Type B pancreatic cell (in vitro differentiated cells): Measurements from ENCODE around the gene TMPRSS11A. TPM values are rescaled to one million over a fixed set of nuclear protein-coding genes. Genes with fewer than 3 reads are reported as not detected.

Source experiments
- DNase-seq: peaks from one replicate; pipeline ENCODE4 v3.0.0; 2021; ENCODE audit warnings: mixed read lengths; ENCODE audit not compliant: unreplicated experiment; ENCODE audit errors: extremely low spot score
- H3K27ac Mint-ChIP-seq: 2 replicates; pipeline ENCODE4 v1.8.0; 2021; ENCODE audit warnings: mild to moderate bottlenecking, mixed read lengths
- H3K27me3 Mint-ChIP-seq: 2 replicates; pipeline ENCODE4 v1.8.0; 2021; ENCODE audit warnings: mixed read lengths
- H3K36me3 Mint-ChIP-seq: 2 replicates; pipeline ENCODE4 v1.8.0; 2021; ENCODE audit warnings: mixed read lengths
- H3K4me1 Mint-ChIP-seq: one replicate; pipeline ENCODE4 v1.8.0; 2021; ENCODE audit warnings: mixed read lengths; ENCODE audit not compliant: unreplicated experiment
- H3K4me3 Mint-ChIP-seq: 2 replicates; pipeline ENCODE4 v1.8.0; 2021; ENCODE audit warnings: mild to moderate bottlenecking, mixed read lengths
- H3K9me3 Mint-ChIP-seq: 2 replicates; pipeline ENCODE4 v1.8.0; 2021; ENCODE audit warnings: mixed read lengths
- total RNA-seq: library from RNA; stranded (reverse); gene quantifications from 2 replicates; pipeline ENCODE4 v1.2.1, GENCODE V29; 2021; ENCODE audit warnings: low replicate concordance
- TF ChIP-seq, protein P1 (sequence below): fragments of 200-600 bp; sonication (generic); conservative IDR thresholded peaks from 2 replicates; pipeline ENCODE4 v1.5.0; 2021; ENCODE audit warnings: antibody characterized with exemption, mild to moderate bottlenecking

TMPRSS11A gene
- total RNA-seq, 1 donor from 2014 or later: 0.43 TPM

DNA sequence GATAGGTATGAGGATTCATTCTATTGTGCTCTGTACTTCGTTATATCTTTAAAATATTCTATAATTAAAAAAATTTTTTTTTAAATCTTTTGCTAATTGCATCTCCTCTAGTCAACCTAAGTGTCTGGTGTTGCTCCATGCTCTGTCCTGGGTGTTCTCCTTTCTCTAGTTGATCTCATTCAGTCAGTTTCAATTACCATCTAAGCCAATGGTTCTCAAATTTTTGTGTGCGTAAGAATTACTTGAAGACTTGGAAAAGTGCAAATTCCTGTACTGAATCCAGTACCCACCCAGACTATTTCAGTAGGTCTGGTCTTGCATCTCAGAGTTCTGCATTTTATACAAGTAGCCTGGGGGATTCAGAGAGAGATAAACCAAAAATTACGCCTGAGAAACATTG lies 86.2 kb downstream of the TMPRSS11A start:
- H3K27me3 Mint-ChIP-seq: no peaks in the 10 kb centered on the region
- no peaks in the 10 kb centered on the region for H3K4me1 Mint-ChIP-seq
- TF ChIP-seq, protein P1, sequence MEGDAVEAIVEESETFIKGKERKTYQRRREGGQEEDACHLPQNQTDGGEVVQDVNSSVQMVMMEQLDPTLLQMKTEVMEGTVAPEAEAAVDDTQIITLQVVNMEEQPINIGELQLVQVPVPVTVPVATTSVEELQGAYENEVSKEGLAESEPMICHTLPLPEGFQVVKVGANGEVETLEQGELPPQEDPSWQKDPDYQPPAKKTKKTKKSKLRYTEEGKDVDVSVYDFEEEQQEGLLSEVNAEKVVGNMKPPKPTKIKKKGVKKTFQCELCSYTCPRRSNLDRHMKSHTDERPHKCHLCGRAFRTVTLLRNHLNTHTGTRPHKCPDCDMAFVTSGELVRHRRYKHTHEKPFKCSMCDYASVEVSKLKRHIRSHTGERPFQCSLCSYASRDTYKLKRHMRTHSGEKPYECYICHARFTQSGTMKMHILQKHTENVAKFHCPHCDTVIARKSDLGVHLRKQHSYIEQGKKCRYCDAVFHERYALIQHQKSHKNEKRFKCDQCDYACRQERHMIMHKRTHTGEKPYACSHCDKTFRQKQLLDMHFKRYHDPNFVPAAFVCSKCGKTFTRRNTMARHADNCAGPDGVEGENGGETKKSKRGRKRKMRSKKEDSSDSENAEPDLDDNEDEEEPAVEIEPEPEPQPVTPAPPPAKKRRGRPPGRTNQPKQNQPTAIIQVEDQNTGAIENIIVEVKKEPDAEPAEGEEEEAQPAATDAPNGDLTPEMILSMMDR: no peak
- no peak for DNase-seq
- no peak overlapping the region for H3K27ac Mint-ChIP-seq
- no peaks in the 10 kb centered on the region for H3K9me3 Mint-ChIP-seq
- no peaks in the 10 kb centered on the region for H3K36me3 Mint-ChIP-seq
- no peak overlapping the region for H3K4me3 Mint-ChIP-seq

GRCh38 chr4:67874986-67875385 lies 88.3 kb downstream of the TMPRSS11A start:
- H3K4me3 Mint-ChIP-seq: no peak overlapping the region
- no peaks in the 10 kb centered on the region for H3K36me3 Mint-ChIP-seq
- no peaks in the 10 kb centered on the region for H3K27me3 Mint-ChIP-seq
- TF ChIP-seq, protein P1: no peak
- no peak for DNase-seq
- no peak overlapping the region for H3K27ac Mint-ChIP-seq
- H3K9me3 Mint-ChIP-seq: no peaks in the 10 kb centered on the region
- no peaks in the 10 kb centered on the region for H3K4me1 Mint-ChIP-seq

DNA sequence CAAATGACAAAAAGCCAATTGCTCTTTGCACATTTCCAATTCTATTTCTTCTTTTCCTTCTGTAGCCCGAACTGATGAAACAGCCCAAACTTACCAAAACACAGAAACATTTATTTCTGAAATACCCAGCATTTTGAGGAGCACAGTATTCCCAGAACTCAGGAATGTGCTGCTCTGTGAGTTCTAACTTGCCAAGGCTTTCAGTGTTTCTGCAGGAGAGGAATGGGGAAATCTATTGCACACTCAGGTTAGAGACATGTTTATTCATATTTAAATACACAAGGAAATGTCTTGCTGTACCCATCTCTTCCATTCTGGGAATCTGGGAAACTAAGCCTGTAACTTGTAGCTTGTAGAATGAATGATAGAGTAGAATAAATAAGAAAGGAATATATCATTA lies 90.2 kb downstream of the TMPRSS11A start:
- no peak overlapping the region for H3K4me3 Mint-ChIP-seq
- no peak for DNase-seq
- TF ChIP-seq, protein P1: no peak
- no peaks in the 10 kb centered on the region for H3K4me1 Mint-ChIP-seq
- no peaks in the 10 kb centered on the region for H3K36me3 Mint-ChIP-seq
- no peaks in the 10 kb centered on the region for H3K9me3 Mint-ChIP-seq
- H3K27me3 Mint-ChIP-seq: no peaks in the 10 kb centered on the region
- H3K27ac Mint-ChIP-seq: no peak overlapping the region

- TF ChIP-seq, protein P1: peak; percentile 63
- H3K4me1 Mint-ChIP-seq: no peaks in the 10 kb centered on the region
- H3K9me3 Mint-ChIP-seq: no peaks in the 10 kb centered on the region
- no peak overlapping the region for H3K4me3 Mint-ChIP-seq
- H3K36me3 Mint-ChIP-seq: no peaks in the 10 kb centered on the region
- no peaks in the 10 kb centered on the region for H3K27me3 Mint-ChIP-seq
- no peak for DNase-seq
- no peak overlapping the region for H3K27ac Mint-ChIP-seq
Observed at GRCh38 chr4:67871867-67872266, 91.4 kb downstream of the TMPRSS11A start.

GRCh38 chr4:67869580-67870190 lies 93.6 kb downstream of the TMPRSS11A start:
- Mint-ChIP-seq H3K36me3 (no peaks in the 10 kb centered on the region), H3K27ac (no peak overlapping the region)

More at GRCh38 chr4:67869580-67870190, 93.6 kb downstream of the TMPRSS11A start:
- no peaks in the 10 kb centered on the region for H3K27me3 Mint-ChIP-seq
- H3K4me3 Mint-ChIP-seq: no peak overlapping the region
- no peaks in the 10 kb centered on the region for H3K4me1 Mint-ChIP-seq
- H3K9me3 Mint-ChIP-seq: no peaks in the 10 kb centered on the region
- DNase-seq: no peak
- TF ChIP-seq, protein P1: no peak
